ENCODE results near the gene STON2.

GRCh38 chr14:81384900-81385299, 15.2 kb downstream of the STON2 start:
- TF ChIP-seq POLR2AphosphoS5 (IDR thresholded peaks at IDR 0.05): no peak
- no peak for TF ChIP-seq CTCF (IDR thresholded peaks at IDR 0.05)
- no peak for TF ChIP-seq POLR2A (IDR thresholded peaks at IDR 0.05)

All from prostate gland (tissue), 2 donors.